ENCODE results near the gene TRIM24.

TRIM24 gene

DNA sequence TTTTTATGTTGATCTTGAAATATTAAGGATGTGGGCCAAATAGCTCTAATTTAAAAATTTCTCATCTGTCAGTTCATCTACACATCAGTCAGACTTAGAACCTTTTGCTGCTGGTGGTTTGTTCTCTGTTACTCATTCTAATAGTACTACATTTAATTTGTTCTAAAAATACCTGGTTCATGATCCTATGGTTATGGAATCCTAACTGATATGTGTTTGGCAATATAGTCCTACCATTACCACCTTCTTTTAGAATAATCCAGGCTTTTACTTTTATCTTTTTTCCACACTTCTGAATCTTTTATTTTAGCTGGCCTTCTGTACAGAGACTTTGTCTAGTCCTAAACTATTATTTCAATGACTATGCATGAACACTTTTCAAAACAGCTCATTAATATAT is 124.2 kb downstream of the TRIM24 start:
- no peak for DNase-seq

DNA sequence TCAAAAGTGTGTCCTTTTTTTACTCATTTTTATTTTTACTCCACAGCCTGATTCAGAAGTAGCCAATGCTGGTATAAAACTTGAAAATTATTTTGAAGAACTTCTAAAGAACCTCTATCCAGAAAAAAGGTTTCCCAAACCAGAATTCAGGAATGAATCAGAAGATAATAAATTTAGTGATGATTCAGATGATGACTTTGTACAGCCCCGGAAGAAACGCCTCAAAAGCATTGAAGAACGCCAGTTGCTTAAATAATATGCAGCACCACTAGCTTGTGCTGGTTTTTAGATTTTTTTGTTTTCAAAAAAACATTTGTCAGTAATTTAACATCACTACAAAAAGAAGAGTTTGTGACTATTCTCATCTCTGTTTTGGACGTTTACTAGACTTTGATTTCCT is 124.6 kb downstream of the TRIM24 start:
- DNase-seq = no peak

DNA sequence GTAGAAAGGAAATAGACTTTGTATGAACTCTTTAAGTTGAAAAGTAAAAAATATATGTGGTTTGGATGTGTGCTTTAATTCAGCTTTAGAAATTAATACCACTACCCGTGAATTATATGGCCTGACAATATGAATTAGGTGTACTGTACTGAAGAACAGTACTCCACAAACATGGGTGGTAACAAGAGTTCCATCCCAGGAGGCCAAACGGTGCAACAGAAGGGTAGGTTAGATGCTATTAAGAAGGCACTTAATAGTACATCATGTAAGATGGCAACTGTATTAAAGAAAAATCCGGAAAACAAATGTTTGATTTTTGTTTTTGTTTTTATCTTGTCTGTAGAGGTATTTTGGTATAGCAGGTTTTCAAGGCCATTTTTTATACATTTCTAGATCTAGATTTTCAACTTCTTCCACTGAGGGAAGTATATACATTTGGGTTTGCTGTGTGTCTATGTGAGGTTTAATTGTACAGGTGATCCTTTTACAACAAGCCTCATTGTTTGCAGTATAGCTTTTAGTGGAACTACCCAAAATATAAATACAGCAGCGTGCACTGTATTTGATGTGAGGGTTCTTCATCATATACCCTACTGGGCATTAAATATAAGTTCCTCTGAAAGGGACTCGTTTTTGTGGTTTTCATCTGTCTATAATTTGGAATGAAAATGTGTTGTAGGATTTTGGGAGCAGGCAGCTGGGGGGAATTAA is 125.4 kb downstream of the TRIM24 start:
- DNase-seq = no peak

- DNase-seq = no peak
Observed at GRCh38 chr7:138587485-138587884, 127.4 kb downstream of the TRIM24 start.

DNA sequence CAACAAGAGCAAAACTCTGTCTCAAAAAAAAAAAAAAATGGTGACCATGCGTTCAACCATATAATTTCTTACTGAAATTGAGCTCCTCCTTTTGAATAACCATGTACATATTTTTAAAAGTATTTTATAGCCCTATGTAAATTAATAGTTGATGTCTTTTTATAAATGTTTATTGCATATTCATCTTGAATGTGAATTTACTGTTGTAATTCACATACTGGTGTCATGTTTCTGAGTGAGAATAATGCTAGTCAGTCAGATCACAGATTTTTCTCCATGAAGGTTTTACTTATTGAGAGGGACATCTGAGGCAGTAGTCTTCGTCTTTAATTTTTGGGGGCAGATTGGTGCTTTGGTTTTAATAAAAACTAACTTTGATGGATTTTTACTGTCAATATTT is 128.9 kb downstream of the TRIM24 start:
- no peak for DNase-seq

DNA sequence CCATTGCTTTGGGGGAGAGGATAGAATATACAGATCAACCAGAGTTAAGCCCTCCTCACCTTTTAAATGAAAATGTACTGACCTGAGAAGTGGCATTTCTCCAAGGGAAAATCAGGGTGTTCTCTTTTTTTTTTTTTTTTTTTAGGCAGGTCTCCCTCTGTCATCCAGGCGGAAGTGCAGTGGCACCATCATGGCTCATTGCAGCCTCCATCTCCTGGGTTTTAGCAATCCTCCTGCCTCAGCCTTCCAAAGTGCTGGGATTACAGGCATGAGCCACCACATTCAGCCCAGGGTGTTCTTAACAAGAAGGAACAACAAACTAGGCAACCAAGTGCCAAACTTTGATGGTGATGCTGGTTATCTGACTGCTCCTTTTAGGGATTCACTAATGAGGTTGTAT is 130.1 kb downstream of the TRIM24 start:
- no peak for DNase-seq

GRCh38 chr7:138595454-138595853 is 135.4 kb downstream of the TRIM24 start:
- DNase-seq = no peak

DNA sequence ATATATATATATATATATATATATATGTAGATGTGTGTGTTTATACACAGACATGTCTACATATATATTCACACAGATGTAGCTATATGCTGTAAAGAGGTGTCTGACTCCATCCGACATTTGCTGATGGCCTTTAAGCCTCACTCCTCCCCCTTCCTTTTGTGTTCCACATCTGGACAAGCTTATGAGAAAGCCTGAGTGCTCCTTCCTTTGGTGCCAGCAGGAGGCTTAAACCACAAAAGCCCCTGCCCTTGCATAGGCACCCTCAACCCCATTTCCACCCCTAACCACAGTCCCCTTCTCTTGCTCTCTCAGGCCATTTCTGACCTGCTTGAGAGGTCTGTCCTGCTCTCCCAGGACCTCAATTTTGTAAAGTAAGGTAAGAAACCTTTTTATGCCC is 142.4 kb downstream of the TRIM24 start:
- DNase-seq = no peak

DNA sequence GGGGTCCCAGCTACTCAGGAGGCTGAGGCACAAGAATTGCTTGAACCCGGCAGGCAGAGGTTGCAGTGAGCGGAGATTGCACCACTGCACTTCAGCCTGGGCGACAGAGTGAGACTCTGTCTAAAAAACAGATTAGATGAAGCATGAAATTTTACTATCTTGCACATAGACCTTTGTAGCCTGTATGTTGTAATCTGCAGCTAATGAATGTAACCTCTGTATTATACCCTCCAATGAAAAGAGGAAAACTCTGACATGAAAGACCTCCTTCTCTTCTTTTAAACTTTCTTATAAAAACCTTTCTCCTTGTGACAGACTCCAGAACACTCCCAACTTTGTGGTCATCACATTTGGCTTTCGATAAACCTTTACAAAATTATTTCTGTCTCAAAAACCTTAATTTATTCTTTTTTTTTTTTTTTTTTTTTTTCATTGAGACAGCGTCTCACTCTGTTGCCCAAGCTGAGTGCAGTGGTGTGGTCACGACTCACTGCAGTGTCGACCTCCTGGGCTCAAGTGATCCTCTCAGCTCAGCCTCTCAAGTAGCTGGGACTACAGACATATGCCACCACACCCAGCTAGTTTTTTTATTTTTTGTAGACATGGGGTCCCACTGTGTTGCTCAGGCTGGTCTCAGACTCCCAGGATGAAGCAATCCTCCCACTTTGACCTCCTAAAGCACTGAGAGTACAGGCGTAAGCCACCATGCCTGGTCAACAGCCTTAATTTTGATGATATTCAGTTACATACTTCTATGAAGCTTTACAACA is 143.7 kb downstream of the TRIM24 start:
- no peak for DNase-seq

- DNase-seq = no peak
Observed at GRCh38 chr7:138606236-138606635, 146.2 kb downstream of the TRIM24 start.

DNA sequence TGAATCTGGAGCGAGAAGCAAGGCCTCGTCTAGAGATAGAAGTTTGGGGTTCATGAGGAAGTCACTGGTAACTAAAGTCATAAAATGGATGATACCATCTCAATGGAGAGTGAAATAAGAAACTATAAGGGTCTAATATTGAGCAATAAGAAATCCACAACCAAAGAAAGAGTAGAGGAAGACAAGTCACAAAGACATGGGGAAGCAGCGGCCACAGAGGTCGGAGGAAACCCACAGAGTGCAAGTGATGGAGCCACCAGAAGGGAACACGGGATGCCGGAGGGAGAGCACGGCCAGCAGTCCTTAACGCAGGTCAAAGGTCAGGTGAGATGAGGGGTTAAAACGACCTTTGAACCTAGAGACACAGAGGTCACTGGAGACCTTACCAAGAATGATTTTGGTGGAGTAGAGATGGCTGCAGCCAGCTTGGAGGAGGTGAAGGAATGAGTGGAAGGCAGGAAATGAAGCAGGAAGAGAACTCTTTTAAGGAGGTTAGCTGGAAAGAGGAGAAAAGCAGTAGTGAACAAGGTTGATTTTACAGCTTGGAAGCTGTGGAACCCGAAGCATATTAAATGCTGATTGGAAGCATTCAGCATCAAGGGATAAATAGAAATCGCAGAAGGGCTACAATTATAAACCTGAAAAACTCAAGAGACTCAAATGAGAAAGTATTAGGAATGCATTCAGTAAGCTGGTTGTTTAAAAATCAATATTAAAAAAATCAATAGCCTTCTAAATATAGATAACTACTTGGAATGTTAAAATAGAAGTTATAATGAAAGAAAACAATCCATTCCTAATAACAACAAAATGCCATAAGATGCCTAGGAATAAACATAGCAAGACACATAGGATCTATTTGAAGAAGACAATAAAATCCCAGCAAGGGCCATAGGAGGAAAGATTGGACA is 147.4 kb downstream of the TRIM24 start:
- no peak for DNase-seq

- no peak for DNase-seq
Observed at GRCh38 chr7:138608275-138608674, 148.2 kb downstream of the TRIM24 start.

DNA sequence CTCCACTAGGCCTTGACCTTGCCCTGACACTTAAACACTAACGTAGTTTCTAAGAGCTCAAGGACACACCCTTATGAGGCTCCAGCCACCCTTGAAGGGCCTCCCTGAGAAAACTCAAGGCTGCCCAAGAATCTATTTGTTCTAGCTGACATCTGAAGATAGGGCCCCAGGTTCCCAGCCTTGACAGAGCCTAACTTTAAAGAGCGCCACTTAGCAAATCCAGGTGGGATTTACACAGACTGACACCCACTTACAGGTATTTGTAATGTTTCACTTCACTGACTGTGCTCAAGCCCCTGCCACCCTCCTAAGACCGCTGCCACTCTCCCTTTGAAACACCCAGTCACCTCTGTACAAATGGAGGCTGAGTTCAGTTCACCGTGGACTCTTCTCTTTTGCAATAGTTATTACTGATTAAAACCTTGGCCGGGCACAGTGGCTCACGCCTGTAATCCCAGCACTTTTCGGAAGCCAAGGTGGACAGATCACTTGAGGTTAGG is 150.7 kb downstream of the TRIM24 start:
- no peak for DNase-seq

- DNase-seq = no peak
Observed at GRCh38 chr7:138613630-138614029, 153.6 kb downstream of the TRIM24 start.

- no peak for DNase-seq
Observed at GRCh38 chr7:138616085-138616484, 156.0 kb downstream of the TRIM24 start.

GRCh38 chr7:138618506-138618905 is 158.4 kb downstream of the TRIM24 start:
- no peak for DNase-seq

- no peak for DNase-seq
Observed at GRCh38 chr7:138618933-138619332, 158.9 kb downstream of the TRIM24 start.

DNA sequence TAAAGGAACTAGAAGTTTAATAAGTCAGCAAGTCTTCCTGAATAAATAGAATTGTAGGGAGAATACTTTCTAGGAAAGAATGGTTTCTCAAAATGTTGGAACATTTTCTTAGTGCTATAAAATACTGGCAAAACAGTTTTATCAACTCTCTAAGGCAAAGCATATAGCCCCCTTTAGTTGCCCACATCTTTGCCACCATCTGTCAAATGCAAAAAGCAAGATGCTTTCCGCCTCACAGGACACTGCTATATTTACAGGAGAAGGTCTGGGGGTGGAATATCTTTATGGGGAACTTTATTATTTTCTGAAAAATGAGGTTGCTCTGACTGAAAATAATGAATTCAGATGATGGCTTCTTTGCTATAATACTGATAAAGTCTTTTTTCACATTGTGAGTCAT is 162.8 kb downstream of the TRIM24 start:
- DNase-seq = no peak

GRCh38 chr7:138625084-138625848 is 165.2 kb downstream of the TRIM24 start:
- DNase-seq = no peak

DNA sequence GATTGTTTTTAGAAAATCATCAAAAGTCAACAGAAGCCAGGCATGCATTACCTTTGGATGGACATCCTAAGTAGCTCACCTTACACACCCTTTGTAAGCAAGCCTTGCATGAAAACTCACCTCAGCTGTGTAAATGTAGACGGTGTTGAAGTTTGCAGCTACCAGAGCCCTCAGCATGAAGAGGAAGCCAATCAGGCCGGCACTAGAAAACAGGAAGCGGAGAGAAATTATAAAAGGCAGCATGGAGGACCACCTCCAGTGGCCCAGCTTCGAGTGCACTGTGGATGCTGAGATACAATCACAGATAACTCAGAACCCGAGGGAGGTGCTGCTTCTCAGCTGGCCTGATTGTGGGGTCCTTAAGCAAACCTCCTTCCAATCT is 165.8 kb downstream of the TRIM24 start:
- DNase-seq = no peak

- DNase-seq = no peak
Observed at GRCh38 chr7:138626846-138627245, 166.8 kb downstream of the TRIM24 start.

- DNase-seq = no peak
Observed at GRCh38 chr7:138627361-138627760, 167.3 kb downstream of the TRIM24 start.
